Neural crest cell (in vitro differentiated cells): Measurements from ENCODE around the gene ATG16L1. TPM values are rescaled to one million over a fixed set of nuclear protein-coding genes. Genes with fewer than 3 reads are reported as not detected.

Experiments used
- DNase-seq: peaks from one replicate; pipeline ENCODE4 v3.0.0; 2021; ENCODE audit warnings: low read depth, mixed read lengths, low spot score
- H3K27ac Mint-ChIP-seq: one replicate; pipeline ENCODE4 v1.8.0; 2021; ENCODE audit warnings: mild to moderate bottlenecking, mixed read lengths; ENCODE audit not compliant: unreplicated experiment
- H3K27me3 Mint-ChIP-seq: 2 replicates; pipeline ENCODE4 v1.8.0; 2021; ENCODE audit warnings: low read depth, mild to moderate bottlenecking, mixed read lengths
- H3K36me3 Mint-ChIP-seq: 2 replicates; pipeline ENCODE4 v1.8.0; 2021; ENCODE audit warnings: low read depth, mild to moderate bottlenecking, mixed read lengths
- H3K4me1 Mint-ChIP-seq: 2 replicates; pipeline ENCODE4 v1.8.0; 2021; ENCODE audit warnings: mixed read lengths
- H3K4me3 Mint-ChIP-seq: one replicate; pipeline ENCODE4 v1.8.0; 2021; ENCODE audit warnings: mild to moderate bottlenecking, mixed read lengths
- H3K9me3 Mint-ChIP-seq: 2 replicates; pipeline ENCODE4 v1.8.0; 2021; ENCODE audit warnings: mixed read lengths
- CTCF ChIP-seq: fragments of 200-600 bp; sonication (generic); conservative IDR thresholded peaks from 2 replicates; pipeline ENCODE4 v1.5.0; 2021; ENCODE audit warnings: antibody characterized with exemption, mild to moderate bottlenecking
- total RNA-seq: library from RNA; stranded (reverse); gene quantifications from 2 replicates; pipeline ENCODE4 v1.2.1, GENCODE V29; 2021

ATG16L1 gene
- total RNA-seq, 1 donor from 2014 or later: 28.2 TPM

GRCh38 chr2:233265899-233266431 lies 14.5 kb downstream of the ATG16L1 start:
- Mint-ChIP-seq H3K4me1 (no peaks in the 10 kb centered on the region), H3K27ac (no peak overlapping the region), H3K36me3 (peaks cover 5% of the 10 kb centered on the region), H3K4me3 (no peak overlapping the region), H3K9me3 (no peaks in the 10 kb centered on the region), H3K27me3 (no peaks in the 10 kb centered on the region)
- no peak for TF ChIP-seq CTCF
- DNase-seq: no peak

GRCh38 chr2:233266481-233266880 lies 15.0 kb downstream of the ATG16L1 start:
- H3K9me3 Mint-ChIP-seq: no peaks in the 10 kb centered on the region
- no peak overlapping the region for H3K27ac Mint-ChIP-seq
- H3K36me3 Mint-ChIP-seq: peaks cover 5% of the 10 kb centered on the region
- TF ChIP-seq CTCF: no peak
- no peak for DNase-seq
- H3K27me3 Mint-ChIP-seq: no peaks in the 10 kb centered on the region
- no peaks in the 10 kb centered on the region for H3K4me1 Mint-ChIP-seq
- H3K4me3 Mint-ChIP-seq: no peak overlapping the region

- no peak for TF ChIP-seq CTCF
- no peaks in the 10 kb centered on the region for H3K9me3 Mint-ChIP-seq
- H3K27ac Mint-ChIP-seq: no peak overlapping the region
- no peak for DNase-seq
- no peaks in the 10 kb centered on the region for H3K27me3 Mint-ChIP-seq
- peaks cover 8% of the 10 kb centered on the region for H3K36me3 Mint-ChIP-seq
- no peaks in the 10 kb centered on the region for H3K4me1 Mint-ChIP-seq
- H3K4me3 Mint-ChIP-seq: no peak overlapping the region
These were observed 16.2 kb downstream of the ATG16L1 start for GRCh38 chr2:233267516-233268245.

GRCh38 chr2:233270366-233270765 lies 18.9 kb downstream of the ATG16L1 start:
- Mint-ChIP-seq H3K27me3 (no peaks in the 10 kb centered on the region), H3K4me3 (no peak overlapping the region), H3K36me3 (peaks cover 20% of the 10 kb centered on the region), H3K9me3 (no peaks in the 10 kb centered on the region), H3K4me1 (no peaks in the 10 kb centered on the region), H3K27ac (no peak overlapping the region)
- TF ChIP-seq CTCF: no peak
- no peak for DNase-seq

GRCh38 chr2:233270951-233271350 lies 19.5 kb downstream of the ATG16L1 start:
- no peaks in the 10 kb centered on the region for H3K27me3 Mint-ChIP-seq
- no peaks in the 10 kb centered on the region for H3K9me3 Mint-ChIP-seq
- peaks cover 19% of the 10 kb centered on the region for H3K36me3 Mint-ChIP-seq
- no peak for TF ChIP-seq CTCF
- H3K27ac Mint-ChIP-seq: no peak overlapping the region
- no peak for DNase-seq
- no peak overlapping the region for H3K4me3 Mint-ChIP-seq
- no peaks in the 10 kb centered on the region for H3K4me1 Mint-ChIP-seq
